ENCODE measurements around the gene SENP7.
"Not testable (repeated sequence)": the region's sequence is repeated elsewhere in the genome, so short reads cannot be mapped to it uniquely, and the experiment has no call there.

Gene SENP7

DNA sequence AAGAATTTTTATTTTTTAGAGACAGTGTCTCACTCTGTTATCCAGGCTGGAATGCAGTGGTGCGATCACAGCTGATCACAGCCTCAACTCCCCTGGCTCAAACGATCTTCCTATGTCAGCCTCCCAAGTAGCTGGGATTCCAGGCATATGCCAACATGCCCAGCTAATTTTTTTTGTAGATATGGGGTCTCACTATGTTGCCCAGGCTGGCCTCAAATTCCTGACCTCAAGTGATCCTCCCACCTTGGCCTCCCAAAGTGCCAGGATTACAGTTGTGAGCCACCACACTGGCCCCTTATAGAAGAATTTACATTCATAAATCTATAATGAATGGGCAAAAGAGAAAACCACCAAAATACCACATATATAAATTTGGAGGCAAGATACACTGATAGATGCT is 15.2 kb downstream of the SENP7 start:
- no peak for TF ChIP-seq HDGF (IDR thresholded peaks at IDR 0.05; ENCODE audit: borderline replicate concordance)
- no peak for TF ChIP-seq SUZ12 (IDR thresholded peaks at IDR 0.05)
- no peak for TF ChIP-seq FOXA1 (IDR thresholded peaks at IDR 0.05)
- ChIA-PET POLR2A (no interaction called here), CTCF (interaction anchor here (0.6 kb wide), 1 partner anchor 96 kb away, joined by 8 read pairs; no protein-coding TSS in a partner anchor)
- DNase-seq (ENCODE audit: extremely low spot score) = no peak

DNA sequence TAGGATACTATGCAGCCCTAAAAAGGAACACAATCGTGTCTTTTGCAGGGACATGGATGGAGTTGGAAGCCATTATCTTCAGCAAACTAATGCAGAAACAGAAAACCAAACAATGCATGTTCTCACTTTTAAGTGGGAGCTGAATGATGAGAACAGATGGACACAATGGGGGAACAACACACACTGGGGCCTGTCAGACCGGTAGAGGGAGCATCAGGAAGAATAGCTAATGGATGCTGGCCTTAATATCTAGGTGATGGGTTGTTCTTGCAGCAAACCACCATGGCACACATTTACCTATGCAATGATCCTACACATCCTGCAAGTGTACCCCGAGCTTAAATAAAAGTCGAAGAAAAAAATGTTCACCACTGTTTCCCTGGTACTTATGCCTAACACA is 17.5 kb downstream of the SENP7 start:
- POLR2A ChIA-PET = no interaction called here
- CTCF ChIA-PET = interaction anchor here (0.6 to 1.1 kb wide), 2 partner anchors 17 to 429 kb away, joined by 3 read pairs; no protein-coding TSS in a partner anchor
- no peak for TF ChIP-seq BHLHE40 (IDR thresholded peaks at IDR 0.05; ENCODE audit: borderline replicate concordance)
- no peak for DNase-seq (ENCODE audit: extremely low spot score)

DNA sequence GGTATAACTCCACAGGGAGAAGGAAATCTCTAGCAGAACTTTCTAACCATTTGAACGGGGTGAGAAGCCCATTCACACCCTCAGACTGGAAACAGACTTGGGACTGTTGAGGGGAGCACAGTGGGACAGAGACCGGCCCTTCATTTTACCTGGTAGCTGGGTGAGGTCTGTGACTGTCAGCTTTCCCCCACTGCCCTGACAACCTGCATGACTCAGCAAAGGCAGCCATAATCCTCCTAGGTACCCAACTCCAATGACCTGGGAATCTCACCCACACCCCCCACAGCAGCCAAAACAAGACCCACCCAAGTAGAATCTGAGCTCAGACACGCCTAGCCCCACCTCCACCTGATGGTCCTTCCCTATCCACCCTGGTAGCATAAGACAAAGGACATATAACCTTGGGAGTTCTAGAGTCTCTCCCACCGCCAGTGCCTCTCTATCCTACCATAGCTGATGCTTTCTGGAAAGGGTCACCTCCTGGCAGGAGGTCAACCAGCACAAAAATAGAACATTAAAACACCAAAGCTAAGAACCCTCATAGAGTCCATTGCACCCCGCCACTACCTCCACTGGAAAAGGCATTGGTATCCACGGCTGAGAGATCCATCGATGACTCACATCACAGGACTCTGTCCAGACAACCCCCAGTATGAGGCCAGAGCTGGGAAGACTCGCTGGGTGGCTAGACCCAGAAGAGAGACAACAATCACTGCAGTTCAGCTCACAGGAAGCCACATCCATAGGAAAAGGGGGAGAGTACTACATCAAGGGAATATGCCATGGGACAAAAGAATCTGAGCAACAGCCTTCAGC is 28.0 kb downstream of the SENP7 start:
- ChIA-PET POLR2A (no interaction called here), CTCF (no interaction called here)
- DNase-seq (ENCODE audit: extremely low spot score) = no peak
- no peak for TF ChIP-seq SUZ12 (IDR thresholded peaks at IDR 0.05)
- TF ChIP-seq FOXK2 (IDR thresholded peaks at IDR 0.05) = no peak
- TF ChIP-seq, protein P1, sequence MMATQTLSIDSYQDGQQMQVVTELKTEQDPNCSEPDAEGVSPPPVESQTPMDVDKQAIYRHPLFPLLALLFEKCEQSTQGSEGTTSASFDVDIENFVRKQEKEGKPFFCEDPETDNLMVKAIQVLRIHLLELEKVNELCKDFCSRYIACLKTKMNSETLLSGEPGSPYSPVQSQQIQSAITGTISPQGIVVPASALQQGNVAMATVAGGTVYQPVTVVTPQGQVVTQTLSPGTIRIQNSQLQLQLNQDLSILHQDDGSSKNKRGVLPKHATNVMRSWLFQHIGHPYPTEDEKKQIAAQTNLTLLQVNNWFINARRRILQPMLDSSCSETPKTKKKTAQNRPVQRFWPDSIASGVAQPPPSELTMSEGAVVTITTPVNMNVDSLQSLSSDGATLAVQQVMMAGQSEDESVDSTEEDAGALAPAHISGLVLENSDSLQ (IDR thresholded peaks at IDR 0.05) = no peak

DNA sequence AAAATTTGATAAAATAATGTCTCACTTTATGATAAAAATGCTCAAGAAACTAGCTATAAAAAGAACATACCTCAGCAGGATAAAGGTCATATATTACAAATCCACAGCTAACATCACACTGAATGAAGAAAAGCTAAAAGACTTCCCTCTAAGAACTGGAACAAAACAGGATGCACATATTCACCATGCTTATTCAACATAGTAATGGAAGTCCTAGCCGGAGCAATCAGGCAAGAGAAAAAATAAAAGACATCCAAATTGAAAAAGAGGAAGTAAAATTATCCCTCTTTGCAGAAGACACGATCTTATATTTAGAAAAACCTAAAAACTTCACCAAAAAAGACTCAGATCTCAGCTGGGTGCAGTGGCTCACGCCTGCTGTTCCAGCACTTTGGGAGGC is 34.0 kb downstream of the SENP7 start:
- ChIA-PET POLR2A (no interaction called here), CTCF (no interaction called here)
- TF ChIP-seq ZNF384 (IDR thresholded peaks at IDR 0.05) (no peak), TARDBP (IDR thresholded peaks at IDR 0.05) (no peak), CTBP1 (IDR thresholded peaks at IDR 0.05; ENCODE audit: borderline replicate concordance) (no peak)
- no peak for DNase-seq (ENCODE audit: extremely low spot score)

DNA sequence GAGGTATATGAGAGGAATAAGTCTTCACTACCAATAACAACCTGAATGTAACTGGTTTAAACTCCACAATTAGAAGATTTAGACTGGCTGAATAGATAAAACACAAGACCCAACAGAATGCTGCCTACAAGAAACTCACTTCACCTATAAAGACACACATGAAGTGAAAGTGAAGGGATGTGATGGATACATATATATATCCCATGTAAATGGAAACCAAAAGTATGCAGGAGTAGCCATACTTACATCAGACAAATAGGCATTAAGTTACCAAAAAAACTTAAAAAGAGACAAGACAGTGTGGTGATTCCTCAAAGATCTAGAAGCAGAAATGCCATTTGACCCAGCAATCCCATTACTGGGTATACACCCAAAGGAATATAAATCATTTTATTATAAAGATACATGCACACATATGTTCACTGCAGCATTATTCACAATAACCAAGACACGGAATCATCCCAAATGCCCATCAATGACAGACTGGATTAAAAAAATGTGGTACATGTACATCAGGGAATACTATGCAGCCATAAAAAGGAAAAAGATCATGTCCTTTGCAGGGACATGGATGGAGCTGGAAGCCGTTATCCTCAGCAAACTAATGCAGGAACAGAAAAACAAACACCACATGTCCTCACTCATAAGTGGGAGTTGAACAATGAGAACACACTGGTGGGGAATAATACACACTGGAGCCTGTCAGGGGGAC is 38.0 kb downstream of the SENP7 start:
- DNase-seq (ENCODE audit: extremely low spot score); POLR2A ChIA-PET; CTCF ChIA-PET: not testable (repeated sequence)

DNA sequence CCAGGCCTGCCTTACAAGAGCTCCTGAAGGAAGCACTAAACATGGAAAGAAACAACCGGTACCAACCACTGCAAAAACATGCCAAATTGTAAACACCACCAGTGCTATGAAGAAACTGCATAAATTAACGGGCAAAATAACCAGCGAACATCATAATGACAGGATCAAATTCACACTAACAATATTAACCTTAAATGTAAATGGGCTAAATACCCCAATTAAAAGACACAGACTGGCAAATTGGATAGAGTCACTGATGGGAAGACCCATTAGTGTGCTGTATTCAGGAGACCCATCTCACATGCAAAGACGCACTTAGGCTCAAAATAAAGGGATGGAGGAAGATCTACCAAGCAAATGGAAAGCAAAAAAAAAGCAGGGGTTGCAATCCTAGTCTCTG is 44.3 kb downstream of the SENP7 start:
- POLR2A ChIA-PET; DNase-seq (ENCODE audit: extremely low spot score); CTCF ChIA-PET: not testable (repeated sequence)

DNA sequence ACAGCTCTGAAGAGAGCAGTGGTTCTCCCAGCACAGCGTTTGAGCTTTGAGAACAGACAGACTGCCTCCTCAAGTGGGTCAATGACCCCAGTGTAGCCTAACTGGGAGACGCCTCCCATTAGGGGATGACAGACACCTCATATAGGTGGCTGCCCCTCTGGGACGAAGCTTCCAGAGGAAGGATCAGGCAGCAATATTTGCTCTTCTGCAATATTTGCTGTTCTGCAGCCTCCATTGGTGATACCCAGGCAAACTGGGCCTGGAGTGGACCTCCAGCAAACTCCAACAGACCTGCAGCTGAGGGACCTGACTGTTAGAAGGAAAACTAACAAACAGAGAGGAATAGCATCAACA is 45.7 kb downstream of the SENP7 start:
- DNase-seq (ENCODE audit: extremely low spot score); CTCF ChIA-PET; POLR2A ChIA-PET: not testable (repeated sequence)

DNA sequence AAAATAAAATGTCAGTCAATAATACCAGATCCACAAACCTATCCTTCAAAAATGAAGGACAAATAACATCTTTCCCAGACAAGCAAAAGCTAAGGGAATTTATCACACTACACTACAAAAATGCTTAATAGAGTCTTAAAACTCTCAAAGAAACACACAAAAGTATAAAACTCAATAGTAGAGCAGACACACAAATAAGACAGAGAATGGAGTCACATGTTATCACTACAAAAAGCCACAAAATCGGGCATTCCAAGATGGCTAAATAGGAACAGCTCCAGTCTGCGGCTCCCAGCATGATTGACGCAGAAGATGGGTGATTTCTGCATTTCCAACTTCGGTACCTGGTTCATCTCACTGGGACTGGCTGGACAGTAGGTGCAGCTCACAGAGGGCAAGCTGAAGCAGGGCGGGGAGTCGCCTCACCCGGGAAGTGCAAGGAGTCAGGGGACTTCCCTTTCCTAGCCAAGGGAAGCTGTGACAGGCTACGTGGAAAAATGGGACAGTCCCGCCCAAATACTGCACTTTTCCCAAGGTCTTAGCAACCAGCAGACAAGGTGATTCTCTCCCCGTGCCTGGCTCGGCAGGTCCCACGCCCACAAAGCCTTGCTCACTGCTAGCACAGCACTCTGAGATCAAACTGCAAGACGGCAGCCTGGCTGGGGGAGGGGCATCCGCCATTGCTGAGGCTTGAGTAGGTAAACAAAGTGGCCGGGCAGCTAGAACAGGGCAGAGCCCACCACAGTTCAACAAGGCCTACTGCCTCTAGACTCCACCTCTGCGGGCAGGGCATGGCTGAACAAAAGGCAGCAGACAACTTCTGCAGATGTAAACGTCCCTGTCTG is 46.3 kb downstream of the SENP7 start:
- CTCF ChIA-PET = no interaction called here
- TF ChIP-seq FOXM1 (IDR thresholded peaks at IDR 0.05; ENCODE audit: borderline replicate concordance) = no peak
- TF ChIP-seq ELF4 (IDR thresholded peaks at IDR 0.05) = no peak
- no peak for TF ChIP-seq ARNT (IDR thresholded peaks at IDR 0.05)
- TF ChIP-seq FOXK2 (IDR thresholded peaks at IDR 0.05) = no peak
- no peak for TF ChIP-seq HDGF (IDR thresholded peaks at IDR 0.05; ENCODE audit: borderline replicate concordance)
- TF ChIP-seq BHLHE40 (IDR thresholded peaks at IDR 0.05; ENCODE audit: borderline replicate concordance) = no peak
- no peak for TF ChIP-seq TARDBP (IDR thresholded peaks at IDR 0.05)
- TF ChIP-seq, protein P1 (IDR thresholded peaks at IDR 0.05) = no peak
- TF ChIP-seq LEF1 (IDR thresholded peaks at IDR 0.05; ENCODE audit: borderline replicate concordance) = no peak
- TF ChIP-seq SP1 (IDR thresholded peaks at IDR 0.05) = no peak
- no peak for TF ChIP-seq CTBP1 (IDR thresholded peaks at IDR 0.05; ENCODE audit: borderline replicate concordance)
- no peak for TF ChIP-seq ZNF384 (IDR thresholded peaks at IDR 0.05)
- no peak for DNase-seq (ENCODE audit: extremely low spot score)
- POLR2A ChIA-PET = no interaction called here

DNA sequence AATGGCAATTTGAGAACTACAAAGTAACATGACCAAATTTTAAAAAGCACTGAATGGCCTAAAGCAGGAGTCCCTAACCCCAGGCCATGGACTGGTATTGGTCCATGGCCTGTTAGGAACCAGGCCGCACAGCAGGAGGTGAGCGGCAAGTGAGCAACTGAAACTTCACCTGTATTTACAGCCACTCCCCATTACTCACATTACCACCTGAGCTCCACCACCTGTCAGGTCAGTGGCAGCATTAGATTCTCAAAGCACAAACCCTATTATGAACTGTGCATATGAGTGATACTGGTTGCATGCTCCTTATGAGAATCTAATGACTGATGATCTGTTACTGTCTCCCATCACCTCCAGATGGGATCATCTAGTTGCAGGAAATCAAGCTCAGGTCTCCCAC is 48.8 kb downstream of the SENP7 start:
- no peak for DNase-seq (ENCODE audit: extremely low spot score)
- TF ChIP-seq NFRKB (IDR thresholded peaks at IDR 0.05) (no peak), BHLHE40 (IDR thresholded peaks at IDR 0.05; ENCODE audit: borderline replicate concordance) (no peak), ZNF384 (IDR thresholded peaks at IDR 0.05) (no peak), CTBP1 (IDR thresholded peaks at IDR 0.05; ENCODE audit: borderline replicate concordance) (no peak), ARNT (IDR thresholded peaks at IDR 0.05) (no peak), SP1 (IDR thresholded peaks at IDR 0.05) (no peak), FOXA1 (IDR thresholded peaks at IDR 0.05) (no peak), LEF1 (IDR thresholded peaks at IDR 0.05; ENCODE audit: borderline replicate concordance) (no peak), HDGF (IDR thresholded peaks at IDR 0.05; ENCODE audit: borderline replicate concordance) (no peak), FOXM1 (IDR thresholded peaks at IDR 0.05; ENCODE audit: borderline replicate concordance) (no peak), FOXK2 (IDR thresholded peaks at IDR 0.05) (no peak)
- TF ChIP-seq, protein P1 (IDR thresholded peaks at IDR 0.05) = no peak
- POLR2A ChIA-PET = no interaction called here
- CTCF ChIA-PET = no interaction called here

Data from HEK293T (cell line).